ENCODE measurements around the gene PYM1. TPM values are rescaled to one million over a fixed set of nuclear protein-coding genes. Genes with fewer than 3 reads are reported as not detected.

PYM1 gene
- polyA plus RNA-seq, 1 donor: 30.6 TPM

GRCh38 chr12:55942055-55942454 is 14.4 kb upstream of the PYM1 start:
- no peaks in the 10 kb centered on the region for H3K27me3 ChIP-seq (ENCODE audit: control insufficient read depth, insufficient read depth, low read length)
- 60% methylated on average over 1 of the region's 4 CpGs for WGBS (ENCODE audit: insufficient coverage, low lambda C conversion rate)
- no peaks in the 10 kb centered on the region for H3K9me3 ChIP-seq (ENCODE audit: control insufficient read depth, low read depth, low read length)
- no peak for DNase-seq
- H3K4me3 ChIP-seq (ENCODE audit: low read length): no peak overlapping the region
- H3K27ac ChIP-seq (ENCODE audit: low read length): no peak overlapping the region
- H3K4me1 ChIP-seq (ENCODE audit: control insufficient read depth, insufficient read depth, low read length): peaks cover 21% of the 10 kb centered on the region
- no peaks in the 10 kb centered on the region for H3K36me3 ChIP-seq (ENCODE audit: control insufficient read depth, insufficient read depth, low read length)

DNA sequence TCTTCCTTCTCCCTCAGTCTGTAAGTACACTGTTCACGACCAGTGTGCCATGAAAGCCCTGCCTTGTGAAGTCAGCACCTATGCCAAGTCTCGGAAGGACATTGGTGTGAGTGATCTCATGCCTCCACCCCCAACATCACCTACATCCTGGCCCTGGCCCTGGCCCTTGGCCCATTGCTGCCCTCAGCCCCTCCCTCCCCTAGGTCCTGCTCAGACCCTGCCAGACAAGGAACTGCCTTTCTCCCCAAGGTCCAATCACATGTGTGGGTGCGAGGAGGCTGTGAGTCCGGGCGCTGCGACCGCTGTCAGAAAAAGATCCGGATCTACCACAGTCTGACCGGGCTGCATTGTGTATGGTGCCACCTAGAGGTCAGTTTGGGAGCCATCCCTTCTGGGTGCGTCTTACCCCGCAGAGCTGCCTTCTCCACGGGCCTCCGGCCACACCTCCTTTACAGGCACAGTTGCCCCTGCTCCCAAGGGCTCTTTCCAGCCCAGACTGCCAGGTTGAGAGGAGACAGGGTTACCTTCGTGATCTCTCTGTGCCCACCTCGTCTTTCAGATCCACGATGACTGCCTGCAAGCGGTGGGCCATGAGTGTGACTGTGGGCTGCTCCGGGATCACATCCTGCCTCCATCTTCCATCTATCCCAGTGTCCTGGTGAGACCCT is 12.5 kb upstream of the PYM1 start:
- H3K27me3 ChIP-seq (ENCODE audit: control insufficient read depth, insufficient read depth, low read length): peaks cover 11% of the 10 kb centered on the region
- no peaks in the 10 kb centered on the region for H3K9me3 ChIP-seq (ENCODE audit: control insufficient read depth, low read depth, low read length)
- H3K36me3 ChIP-seq (ENCODE audit: control insufficient read depth, insufficient read depth, low read length): no peaks in the 10 kb centered on the region
- peak overlapping the region; percentile 14 for H3K4me3 ChIP-seq (ENCODE audit: low read length)
- no peak overlapping the region for H3K27ac ChIP-seq (ENCODE audit: low read length)
- no CpG with 5 or more reads among the region's 18 CpGs for WGBS (ENCODE audit: insufficient coverage, low lambda C conversion rate)
- peaks cover 21% of the 10 kb centered on the region for H3K4me1 ChIP-seq (ENCODE audit: control insufficient read depth, insufficient read depth, low read length)
- DNase-seq: peak; percentile 85 to 87

DNA sequence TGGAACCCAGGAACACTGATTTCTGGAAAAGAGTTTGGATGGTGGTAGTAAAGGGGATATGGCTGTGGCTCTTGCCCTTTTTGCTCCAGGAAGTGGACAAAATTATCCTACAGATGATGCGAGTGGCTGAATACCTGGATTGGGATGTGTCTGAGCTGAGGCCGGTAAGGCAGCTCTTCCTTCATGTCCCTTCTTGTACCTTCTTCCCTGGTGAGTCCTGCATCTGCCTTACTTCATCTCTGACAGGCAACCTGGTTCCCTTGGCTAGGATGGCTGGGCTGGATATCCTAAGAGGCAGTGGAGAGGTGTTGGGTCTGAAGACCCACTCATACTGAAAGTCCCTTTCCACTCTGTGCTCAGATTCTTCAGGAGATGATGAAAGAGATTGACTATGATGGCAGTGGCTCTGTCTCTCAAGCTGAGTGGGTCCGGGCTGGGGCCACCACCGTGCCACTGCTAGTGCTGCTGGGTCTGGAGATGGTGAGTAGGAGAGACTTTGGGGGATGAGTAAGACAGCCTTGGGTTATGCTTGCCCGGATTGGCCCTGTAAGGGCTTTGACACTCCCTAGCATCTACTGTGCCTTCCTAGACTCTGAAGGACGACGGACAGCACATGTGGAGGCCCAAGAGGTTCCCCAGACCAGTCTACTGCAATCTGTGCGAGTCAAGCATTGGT is 11.3 kb upstream of the PYM1 start:
- H3K4me3 ChIP-seq (ENCODE audit: low read length): no peak overlapping the region
- no peaks in the 10 kb centered on the region for H3K36me3 ChIP-seq (ENCODE audit: control insufficient read depth, insufficient read depth, low read length)
- H3K27me3 ChIP-seq (ENCODE audit: control insufficient read depth, insufficient read depth, low read length): peaks cover 11% of the 10 kb centered on the region
- no peak for DNase-seq
- peaks cover 25% of the 10 kb centered on the region for H3K4me1 ChIP-seq (ENCODE audit: control insufficient read depth, insufficient read depth, low read length)
- no peak overlapping the region for H3K27ac ChIP-seq (ENCODE audit: low read length)
- no peaks in the 10 kb centered on the region for H3K9me3 ChIP-seq (ENCODE audit: control insufficient read depth, low read depth, low read length)
- WGBS (ENCODE audit: insufficient coverage, low lambda C conversion rate): no CpG with 5 or more reads among the region's 8 CpGs

DNA sequence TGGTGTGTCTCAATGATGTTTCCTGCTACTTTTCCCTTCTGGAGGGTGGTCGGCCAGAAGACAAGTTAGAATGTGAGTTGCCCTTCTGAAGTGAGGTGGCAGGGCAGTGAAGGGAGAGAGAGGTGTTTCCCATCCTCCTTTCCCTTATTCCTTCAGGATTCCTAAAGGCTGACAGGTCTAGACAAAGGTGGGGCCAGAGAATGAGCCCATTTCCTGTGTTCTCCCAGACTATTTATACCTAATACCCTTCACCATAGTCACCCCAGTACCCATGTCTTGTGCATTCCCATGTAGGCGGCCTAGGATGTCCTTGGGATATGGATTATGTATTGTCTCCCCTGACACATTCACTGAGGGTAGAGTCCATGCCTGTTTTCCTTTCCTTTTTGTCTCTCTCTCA is 10.3 kb upstream of the PYM1 start:
- Histone ChIP-seq H3K4me1 (ENCODE audit: control insufficient read depth, insufficient read depth, low read length) (peaks cover 32% of the 10 kb centered on the region), H3K27me3 (ENCODE audit: control insufficient read depth, insufficient read depth, low read length) (peaks cover 11% of the 10 kb centered on the region), H3K27ac (ENCODE audit: low read length) (no peak overlapping the region), H3K4me3 (ENCODE audit: low read length) (no peak overlapping the region), H3K9me3 (ENCODE audit: control insufficient read depth, low read depth, low read length) (no peaks in the 10 kb centered on the region), H3K36me3 (ENCODE audit: control insufficient read depth, insufficient read depth, low read length) (no peaks in the 10 kb centered on the region)
- no peak for DNase-seq
- WGBS (ENCODE audit: insufficient coverage, low lambda C conversion rate): no CpG with 5 or more reads among the region's 2 CpGs

- H3K4me3 ChIP-seq (ENCODE audit: low read length): peak overlapping the region; percentile 12
- 60% methylated on average over 1 of the region's 26 CpGs for WGBS (ENCODE audit: insufficient coverage, low lambda C conversion rate)
- no peak for DNase-seq
Measured at GRCh38 chr12:55935738-55936151, 8.1 kb upstream of the PYM1 start.

DNA sequence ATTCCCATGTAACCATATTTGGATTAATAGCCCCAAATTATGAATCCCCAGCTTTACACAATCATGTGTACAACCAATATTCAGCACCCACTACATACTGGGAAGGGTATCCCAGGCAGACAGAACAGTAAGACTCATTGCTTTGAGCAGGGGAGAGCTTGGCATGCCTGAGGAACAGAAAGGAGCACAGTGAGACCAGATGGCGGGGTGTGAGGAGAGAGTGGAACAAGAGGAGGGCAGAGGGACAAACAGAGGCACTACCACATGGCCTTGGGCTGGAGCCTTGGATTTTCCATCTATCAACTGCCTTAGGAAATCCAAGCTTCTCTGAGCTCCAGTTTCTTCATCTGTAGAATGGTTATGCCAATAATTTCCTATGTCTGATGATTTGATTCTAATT is 7.1 kb upstream of the PYM1 start:
- peaks cover 24% of the 10 kb centered on the region for H3K4me1 ChIP-seq (ENCODE audit: control insufficient read depth, insufficient read depth, low read length)
- no peaks in the 10 kb centered on the region for H3K36me3 ChIP-seq (ENCODE audit: control insufficient read depth, insufficient read depth, low read length)
- WGBS (ENCODE audit: insufficient coverage, low lambda C conversion rate): no CpG with 5 or more reads among the region's 1 CpG
- no peaks in the 10 kb centered on the region for H3K9me3 ChIP-seq (ENCODE audit: control insufficient read depth, low read depth, low read length)
- no peak overlapping the region for H3K27ac ChIP-seq (ENCODE audit: low read length)
- no peak for DNase-seq
- no peak overlapping the region for H3K4me3 ChIP-seq (ENCODE audit: low read length)
- H3K27me3 ChIP-seq (ENCODE audit: control insufficient read depth, insufficient read depth, low read length): peaks cover 11% of the 10 kb centered on the region

More at GRCh38 chr12:55935738-55936151, 8.1 kb upstream of the PYM1 start:
- Histone ChIP-seq H3K9me3 (ENCODE audit: control insufficient read depth, low read depth, low read length) (no peaks in the 10 kb centered on the region), H3K27ac (ENCODE audit: low read length) (no peak overlapping the region), H3K4me1 (ENCODE audit: control insufficient read depth, insufficient read depth, low read length) (peaks cover 29% of the 10 kb centered on the region), H3K36me3 (ENCODE audit: control insufficient read depth, insufficient read depth, low read length) (no peaks in the 10 kb centered on the region), H3K27me3 (ENCODE audit: control insufficient read depth, insufficient read depth, low read length) (peaks cover 11% of the 10 kb centered on the region)

DNA sequence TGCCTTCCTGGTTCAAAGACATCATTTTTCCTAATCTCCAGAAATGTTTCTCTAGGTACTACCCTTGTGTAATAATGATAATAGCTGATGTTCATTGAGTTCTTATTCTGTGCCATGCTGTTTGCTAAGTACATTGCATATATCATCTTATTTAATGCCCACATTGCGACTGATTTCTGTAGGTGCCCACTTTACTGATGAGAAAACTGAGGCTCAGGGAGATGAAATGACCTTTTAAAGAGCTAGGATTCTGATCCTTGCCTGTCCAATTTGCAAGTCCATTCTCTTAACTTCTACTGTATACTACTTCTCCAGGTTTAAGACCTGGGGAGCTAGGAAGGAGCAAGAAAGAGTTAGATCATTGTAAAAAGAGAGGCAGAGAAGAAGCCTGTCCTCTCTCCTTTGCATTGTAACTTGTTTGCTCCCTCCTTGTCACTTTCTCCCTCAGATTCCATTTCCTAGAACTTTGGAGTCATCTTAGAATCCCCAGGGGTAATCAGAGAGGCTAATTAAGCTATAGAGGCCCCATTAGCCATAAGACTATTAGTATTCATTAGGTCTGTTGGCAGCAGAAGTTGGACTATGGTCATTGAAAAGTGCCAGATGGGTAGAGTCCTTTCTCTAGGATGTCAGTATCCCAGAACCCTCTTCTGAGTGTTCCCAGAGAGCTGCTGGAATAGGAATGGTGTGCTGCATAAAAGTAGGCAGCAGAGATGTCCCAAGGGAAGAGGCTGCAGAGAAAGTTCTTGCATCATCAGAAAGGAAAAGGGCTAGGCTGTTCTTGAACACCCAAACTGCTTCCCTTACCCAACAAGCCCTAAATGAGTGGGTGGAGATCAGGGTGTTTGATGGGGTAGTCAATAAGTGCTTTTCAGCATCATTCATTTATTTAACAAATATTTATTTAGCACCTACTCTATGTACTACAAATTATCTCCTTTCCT is 6.4 kb upstream of the PYM1 start:
- peaks cover 29% of the 10 kb centered on the region for H3K4me1 ChIP-seq (ENCODE audit: control insufficient read depth, insufficient read depth, low read length)
- DNase-seq: peak in 1 of 2 donors; percentile 62
- H3K4me3 ChIP-seq (ENCODE audit: low read length): no peak overlapping the region
- no CpG with 5 or more reads among the region's 1 CpG for WGBS (ENCODE audit: insufficient coverage, low lambda C conversion rate)
- no peak overlapping the region for H3K27ac ChIP-seq (ENCODE audit: low read length)
- H3K27me3 ChIP-seq (ENCODE audit: control insufficient read depth, insufficient read depth, low read length): peaks cover 11% of the 10 kb centered on the region
- no peaks in the 10 kb centered on the region for H3K9me3 ChIP-seq (ENCODE audit: control insufficient read depth, low read depth, low read length)
- no peaks in the 10 kb centered on the region for H3K36me3 ChIP-seq (ENCODE audit: control insufficient read depth, insufficient read depth, low read length)

DNA sequence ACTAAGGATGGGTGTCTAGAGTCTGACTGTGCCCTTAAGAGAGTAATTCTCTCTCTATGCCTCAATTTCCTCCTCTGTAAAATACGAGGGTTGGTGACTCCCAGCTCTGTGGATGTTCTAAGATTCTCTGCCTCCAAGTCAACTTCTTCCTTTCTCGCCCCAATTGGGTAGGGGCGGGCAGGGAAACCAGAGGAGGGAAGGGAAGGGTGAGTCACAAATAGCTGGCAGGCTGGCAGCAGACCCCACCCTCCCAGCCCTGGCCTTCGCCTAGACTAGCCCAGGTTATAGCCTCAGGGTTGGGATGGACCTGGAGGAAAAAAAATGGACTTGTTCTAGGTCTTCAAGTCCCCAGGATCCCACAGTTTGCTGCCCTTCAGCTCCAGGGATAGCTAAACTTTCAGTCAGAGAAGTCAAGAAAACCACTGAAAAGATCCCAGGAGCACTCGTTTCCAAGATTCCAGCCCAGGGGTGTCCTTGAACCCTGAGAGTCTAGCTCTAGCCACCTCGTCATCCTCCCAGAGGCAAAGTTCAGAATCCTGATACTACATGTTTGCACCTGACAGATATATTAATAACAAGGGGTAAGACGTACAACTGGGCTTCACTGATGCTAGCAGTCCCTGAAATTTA is 5.6 kb upstream of the PYM1 start:
- Histone ChIP-seq H3K4me3 (ENCODE audit: low read length) (no peak overlapping the region), H3K36me3 (ENCODE audit: control insufficient read depth, insufficient read depth, low read length) (no peaks in the 10 kb centered on the region), H3K27ac (ENCODE audit: low read length) (no peak overlapping the region), H3K27me3 (ENCODE audit: control insufficient read depth, insufficient read depth, low read length) (peaks cover 11% of the 10 kb centered on the region), H3K4me1 (ENCODE audit: control insufficient read depth, insufficient read depth, low read length) (peaks cover 35% of the 10 kb centered on the region), H3K9me3 (ENCODE audit: control insufficient read depth, low read depth, low read length) (no peaks in the 10 kb centered on the region)
- WGBS (ENCODE audit: insufficient coverage, low lambda C conversion rate): no CpG with 5 or more reads among the region's 7 CpGs
- DNase-seq: peak in 1 of 2 donors; percentile 35

GRCh38 chr12:55932551-55932910 is 4.8 kb upstream of the PYM1 start:
- peak in 1 of 2 donors; percentile 55 for DNase-seq
- no peak overlapping the region for H3K27ac ChIP-seq (ENCODE audit: low read length)
- peaks cover 35% of the 10 kb centered on the region for H3K4me1 ChIP-seq (ENCODE audit: control insufficient read depth, insufficient read depth, low read length)

More at GRCh38 chr12:55932551-55932910, 4.8 kb upstream of the PYM1 start:
- Histone ChIP-seq H3K4me3 (ENCODE audit: low read length) (peak overlapping the region; percentile 50), H3K36me3 (ENCODE audit: control insufficient read depth, insufficient read depth, low read length) (no peaks in the 10 kb centered on the region), H3K27me3 (ENCODE audit: control insufficient read depth, insufficient read depth, low read length) (peaks cover 11% of the 10 kb centered on the region), H3K9me3 (ENCODE audit: control insufficient read depth, low read depth, low read length) (no peaks in the 10 kb centered on the region)
- WGBS (ENCODE audit: insufficient coverage, low lambda C conversion rate): no CpG with 5 or more reads among the region's 4 CpGs
